Fibroblast of peridontal ligament (primary cell): ENCODE data around the gene SLC22A3.
A peak's percentile ranks its signal among the peaks of the same experiment; 100 is the strongest.
"Not testable (repeated sequence)": the region's sequence is repeated elsewhere in the genome, so short reads cannot be mapped to it uniquely, and the experiment has no call there.

Experiments used
- DNase-seq: peaks from one replicate; pipeline ENCODE4 v3.0.0-alpha.2; 2010; ENCODE audit errors: extremely low read depth

The SLC22A3 gene

DNA sequence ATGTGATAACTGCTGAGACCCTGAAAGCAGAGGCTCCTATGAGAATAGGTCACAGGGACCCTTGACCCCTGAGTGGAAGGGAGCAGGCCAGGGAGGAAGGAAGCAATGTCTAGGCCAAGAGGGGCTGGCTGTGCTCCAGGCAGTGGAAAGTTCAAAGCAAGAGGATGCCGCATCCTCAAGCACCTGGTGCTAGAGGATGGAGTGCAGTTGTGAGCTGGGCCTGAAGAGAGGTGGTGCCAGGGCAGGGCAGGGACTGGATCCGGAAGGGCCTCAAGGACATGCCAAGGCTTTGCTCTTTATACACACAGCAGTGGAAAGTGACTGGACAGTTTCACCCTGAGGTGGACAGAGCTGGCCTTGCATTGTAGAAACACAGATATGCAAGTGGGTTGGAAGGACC is 97.0 kb downstream of the SLC22A3 start:
- DNase-seq = no peak

DNA sequence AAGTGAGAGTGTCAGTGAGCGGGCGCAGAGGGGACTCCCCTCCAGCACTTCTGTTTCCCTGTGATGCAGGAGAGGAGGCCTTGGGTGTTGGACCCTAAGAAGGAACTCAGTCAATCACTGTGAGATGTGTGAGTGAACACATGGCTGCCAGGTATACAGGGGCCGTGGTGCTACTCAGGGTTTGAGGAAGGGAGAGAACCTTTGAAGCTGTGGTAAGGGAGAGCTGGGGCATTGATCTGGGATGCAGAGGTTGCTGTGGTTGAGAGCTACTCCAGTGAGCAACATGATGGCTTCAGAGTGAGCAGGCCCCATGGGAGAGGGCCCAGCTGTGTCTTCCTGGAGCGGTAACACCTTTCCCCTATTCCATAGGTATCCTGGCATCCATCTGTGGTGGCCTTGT is 99.2 kb downstream of the SLC22A3 start:
- no peak for DNase-seq

DNA sequence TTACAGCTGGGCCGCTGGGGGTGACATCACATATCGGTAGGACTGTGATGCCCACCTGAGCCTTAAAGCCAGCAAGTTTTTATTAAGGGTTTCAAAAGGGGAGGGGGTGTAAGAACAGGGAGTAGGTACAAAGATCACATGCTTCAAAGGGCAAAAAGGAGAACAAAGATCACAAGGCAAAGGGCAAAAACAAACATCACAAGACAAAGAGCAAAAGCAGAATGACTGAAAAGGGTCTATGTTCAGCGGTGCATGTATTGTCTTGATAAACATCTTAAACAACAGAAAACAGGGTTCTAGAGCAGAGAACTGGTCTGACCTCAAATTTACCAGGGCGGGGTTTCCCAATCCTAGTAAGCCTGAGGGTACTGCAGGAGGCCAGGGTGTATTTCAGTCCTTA is 101.6 kb downstream of the SLC22A3 start:
- not testable (repeated sequence) for DNase-seq

DNA sequence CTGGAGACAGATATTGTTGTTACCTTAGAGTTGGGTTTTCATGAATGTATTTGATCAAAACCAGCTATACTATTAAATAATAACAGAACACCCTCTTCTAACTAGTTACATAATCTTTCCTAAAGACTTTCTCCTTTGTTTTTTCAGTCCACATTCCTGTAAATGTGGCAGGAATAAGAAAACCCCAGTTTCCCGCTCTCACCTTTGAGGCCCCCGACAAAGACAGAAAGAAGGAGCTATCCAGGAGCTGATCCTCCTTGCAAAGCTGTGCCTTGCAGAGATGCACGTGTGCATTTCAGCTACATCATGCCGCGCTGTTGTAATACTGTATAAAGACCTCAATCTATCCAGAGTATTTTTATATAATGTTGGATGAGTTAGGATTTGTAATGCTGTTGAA is 102.7 kb downstream of the SLC22A3 start:
- DNase-seq = no peak

DNA sequence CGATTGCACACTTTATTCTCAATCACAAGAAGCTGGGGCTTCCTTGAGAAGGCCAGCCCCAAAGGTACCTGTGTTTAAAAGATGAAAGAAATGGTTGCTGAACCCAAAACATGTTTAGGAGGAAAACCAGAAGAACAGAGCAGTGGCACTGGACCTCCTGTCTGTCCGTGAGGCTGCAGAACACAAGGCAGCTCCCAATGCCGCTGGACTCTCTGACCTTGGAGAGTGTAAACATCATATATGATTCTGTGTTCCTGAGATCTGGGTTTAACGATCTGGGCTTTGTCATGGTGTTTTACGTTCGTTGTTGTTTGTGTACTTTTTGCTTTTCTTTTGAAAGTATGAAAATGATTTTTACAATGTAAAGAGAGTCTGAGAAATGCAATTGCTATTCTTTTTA is 106.1 kb downstream of the SLC22A3 start:
- no peak for DNase-seq

DNA sequence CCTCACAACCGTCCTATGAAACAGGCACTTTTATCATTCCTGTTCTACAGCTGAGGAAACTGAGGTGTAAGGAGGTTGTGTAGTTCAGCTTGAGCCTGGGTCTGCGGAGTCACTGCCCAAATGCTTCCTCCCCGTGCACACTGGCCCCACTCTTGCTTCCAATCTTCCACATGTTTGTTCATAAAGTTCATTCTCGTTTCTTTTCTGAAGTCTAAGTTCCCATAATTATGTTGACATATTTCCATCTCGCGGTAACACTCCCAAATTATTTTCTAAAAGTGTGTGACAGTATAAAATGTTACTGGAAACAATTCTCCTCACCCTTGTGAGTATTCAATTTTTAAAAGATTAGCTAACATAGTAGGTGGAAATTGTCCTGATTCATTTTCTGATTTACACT is 106.9 kb downstream of the SLC22A3 start:
- DNase-seq = peak; percentile 25

DNA sequence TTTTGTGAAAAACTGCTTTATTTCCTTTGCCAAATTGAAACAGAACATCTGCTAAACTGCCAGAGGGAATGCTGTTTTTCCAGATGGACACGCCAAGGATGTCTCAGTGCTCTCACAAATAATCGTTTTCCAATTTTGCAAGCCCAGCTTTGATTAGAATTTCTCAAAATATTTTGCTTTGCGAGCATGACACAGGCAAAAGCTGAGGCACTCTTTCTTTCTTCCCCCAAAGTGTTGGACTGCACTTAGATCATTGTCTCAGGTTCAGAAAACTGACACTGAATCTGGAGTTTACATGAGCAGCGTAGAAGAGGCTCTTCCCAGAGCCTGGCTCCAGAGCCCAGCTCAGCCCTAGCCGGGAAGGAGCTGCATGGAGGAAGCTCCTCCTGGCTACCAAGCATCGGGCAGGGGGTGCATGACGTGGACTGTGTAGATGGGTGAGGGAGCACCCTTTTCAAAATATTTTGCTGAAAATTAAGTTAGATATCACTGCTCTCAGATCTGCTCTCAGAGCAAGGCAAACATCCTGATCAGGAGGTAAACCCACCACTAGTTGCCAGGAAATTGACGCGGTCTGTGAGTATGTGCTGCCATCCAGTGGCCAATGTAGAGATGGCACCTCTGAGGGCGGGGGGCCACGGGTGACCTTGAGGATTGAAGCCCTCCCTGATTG is 107.5 kb downstream of the SLC22A3 start:
- DNase-seq = peak; percentile 73

DNA sequence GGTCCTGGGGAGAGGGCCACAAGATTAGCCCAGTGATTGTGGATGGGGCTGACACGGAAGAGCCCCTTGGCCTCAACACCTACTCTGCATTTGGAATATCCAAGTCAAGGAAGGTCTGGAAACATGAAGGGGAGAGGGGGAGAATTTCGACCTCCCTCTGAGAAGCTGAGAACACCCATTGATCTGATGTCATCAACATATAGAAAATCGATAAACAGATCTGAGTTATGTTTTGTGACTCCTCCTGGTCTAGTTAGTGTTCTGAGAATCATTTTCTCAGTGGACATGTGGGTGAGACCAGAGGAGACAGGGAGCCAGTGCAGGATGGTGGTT is 108.0 kb downstream of the SLC22A3 start:
- no peak for DNase-seq

DNA sequence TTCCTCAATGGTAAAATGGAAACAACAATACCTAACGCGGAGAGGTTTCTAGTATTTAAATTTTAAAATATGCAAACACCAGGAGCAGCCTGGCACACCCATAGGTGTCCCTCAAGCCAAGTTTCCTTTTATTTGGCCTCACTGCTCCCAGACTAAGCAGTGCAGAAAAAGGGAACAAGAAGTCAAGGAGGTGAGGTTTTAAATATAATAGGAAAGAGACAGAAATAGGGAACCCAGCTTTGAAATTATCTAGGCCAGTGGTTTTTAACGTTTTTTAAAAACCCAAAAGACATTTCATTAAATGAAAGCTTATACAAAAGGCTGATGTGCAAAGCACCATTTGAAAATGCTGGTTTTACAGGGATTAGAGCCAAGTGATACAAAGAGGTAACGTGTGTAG is 109.6 kb downstream of the SLC22A3 start:
- no peak for DNase-seq

DNA sequence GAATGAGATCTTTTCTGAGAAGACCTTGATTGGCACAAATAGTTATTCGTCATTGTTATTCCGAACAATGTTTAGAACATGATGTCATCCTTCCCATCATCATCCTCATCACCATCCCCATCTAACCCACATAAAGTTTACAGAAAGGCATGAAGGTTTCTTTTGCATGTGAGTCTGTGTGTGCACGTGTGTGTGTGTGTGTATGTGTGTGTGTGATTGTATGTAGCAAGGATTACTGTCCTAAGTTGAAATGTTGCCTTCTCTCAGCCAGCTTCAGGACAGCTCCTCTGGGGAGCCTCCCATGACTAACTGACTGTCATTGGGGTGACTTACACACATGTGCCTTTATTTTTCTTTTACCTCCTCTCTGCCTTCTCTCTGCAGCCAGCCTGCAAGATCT is 113.5 kb downstream of the SLC22A3 start:
- peak; percentile 19 for DNase-seq

DNA sequence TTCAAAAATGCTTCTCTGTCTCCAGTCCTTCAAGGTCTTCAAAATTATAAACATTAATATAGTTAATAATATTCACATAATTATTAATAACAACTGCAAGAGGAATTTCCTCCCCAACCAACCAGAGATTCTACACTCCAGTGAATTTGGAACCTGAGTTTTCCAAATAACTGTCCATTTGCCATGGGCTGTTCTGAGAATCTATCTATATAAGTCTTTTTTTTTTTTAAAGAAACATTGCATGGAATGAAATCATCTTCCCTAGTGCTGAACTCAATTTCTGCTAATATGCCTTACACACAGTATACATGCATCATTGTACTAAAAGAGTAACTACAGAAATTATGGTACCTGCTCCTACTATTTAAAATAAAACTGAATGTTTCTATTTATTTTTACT is 113.9 kb downstream of the SLC22A3 start:
- no peak for DNase-seq

DNA sequence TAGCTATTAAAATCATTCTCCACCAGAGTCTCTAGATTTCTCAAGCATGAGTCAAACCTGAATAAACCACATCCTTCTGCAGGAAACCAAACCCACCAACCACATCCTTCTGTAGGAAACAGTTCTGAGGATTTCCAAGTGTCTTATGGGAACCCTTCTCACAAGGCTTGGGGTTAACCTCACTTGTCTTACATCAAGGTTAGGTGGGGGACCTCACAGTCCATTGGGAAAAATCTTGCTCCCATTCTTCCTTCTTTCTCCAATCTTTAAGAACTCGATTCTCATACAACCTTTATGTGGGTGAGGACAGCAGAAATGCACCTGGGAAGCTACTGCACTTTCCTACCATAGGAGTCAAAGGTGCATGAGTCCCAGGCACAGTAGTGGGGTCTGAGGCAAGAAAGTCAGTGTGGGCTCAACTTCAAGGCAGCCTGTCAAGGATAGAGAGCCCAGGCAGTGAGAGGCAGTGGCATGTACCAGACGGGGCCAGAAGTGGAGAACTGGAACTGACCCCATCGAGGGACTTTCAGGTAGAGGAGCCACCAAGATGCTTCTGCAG is 114.5 kb downstream of the SLC22A3 start:
- peak; percentile 84 for DNase-seq

DNA sequence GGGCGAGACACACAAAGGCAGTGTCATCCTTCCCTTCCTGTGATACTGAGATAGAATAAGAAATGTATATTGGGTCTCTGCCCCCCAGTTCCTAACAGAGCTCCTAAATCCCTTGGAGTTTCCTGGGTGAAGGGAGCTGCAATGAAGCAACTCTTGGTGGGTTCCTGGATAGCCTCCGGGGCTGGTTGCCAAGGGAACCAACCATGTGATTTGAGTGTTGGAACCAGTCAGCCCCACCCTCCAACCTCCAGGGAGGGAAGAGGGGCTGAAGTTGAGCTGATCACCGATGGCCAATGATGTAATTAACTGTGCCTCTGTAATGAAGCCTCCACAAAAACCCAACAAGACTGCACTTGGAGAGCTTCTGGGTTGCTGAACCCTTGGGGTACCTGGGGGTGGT is 116.6 kb downstream of the SLC22A3 start:
- no peak for DNase-seq

DNA sequence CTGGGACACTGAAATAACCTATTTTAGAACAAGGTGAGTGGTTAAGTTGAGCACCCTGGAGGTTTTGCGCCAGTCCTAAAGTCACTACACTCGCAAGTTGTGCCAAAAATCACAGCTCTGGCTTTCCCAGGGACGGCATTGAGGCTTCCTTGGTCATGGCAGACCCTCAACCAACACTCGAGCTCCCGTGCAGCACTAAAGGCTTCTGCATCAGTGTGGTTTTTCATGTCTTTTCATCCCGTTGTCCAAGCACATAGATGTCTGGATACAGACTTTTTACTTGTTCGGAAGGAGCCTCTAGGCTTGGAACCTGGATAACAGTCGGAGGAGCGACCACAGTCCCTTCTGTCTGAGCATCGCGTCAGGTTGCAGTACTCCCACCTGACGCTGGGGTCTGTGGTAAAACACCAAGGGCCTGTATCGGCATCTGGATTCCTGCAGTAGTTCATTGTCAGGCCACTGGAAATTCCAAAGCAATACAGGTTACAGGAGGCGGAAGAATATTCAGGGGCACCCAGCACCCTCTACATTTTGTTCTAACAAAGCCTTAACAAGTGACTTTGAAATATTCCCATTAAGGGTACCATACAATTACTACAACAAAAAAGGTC is 119.2 kb downstream of the SLC22A3 start:
- not testable (repeated sequence) for DNase-seq

DNA sequence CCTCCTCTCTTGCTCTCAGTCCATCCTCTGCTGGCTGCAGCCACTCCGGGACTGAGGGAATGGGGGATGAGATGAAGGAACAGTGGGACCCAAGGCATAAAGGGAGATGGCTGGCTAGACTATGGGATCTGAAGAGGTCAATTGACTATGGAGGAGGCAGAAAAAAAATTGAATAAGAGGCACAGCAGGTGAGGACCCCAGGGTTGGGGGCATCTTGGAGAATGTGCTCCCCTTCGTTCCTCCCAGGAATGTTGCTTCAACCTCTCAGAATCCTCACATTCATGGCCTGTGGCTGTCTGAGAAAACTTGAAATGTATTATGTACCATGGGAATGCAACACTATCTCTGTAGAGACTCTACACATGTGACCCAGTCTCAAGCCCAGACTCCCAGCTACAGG is 121.0 kb downstream of the SLC22A3 start:
- DNase-seq = no peak

DNA sequence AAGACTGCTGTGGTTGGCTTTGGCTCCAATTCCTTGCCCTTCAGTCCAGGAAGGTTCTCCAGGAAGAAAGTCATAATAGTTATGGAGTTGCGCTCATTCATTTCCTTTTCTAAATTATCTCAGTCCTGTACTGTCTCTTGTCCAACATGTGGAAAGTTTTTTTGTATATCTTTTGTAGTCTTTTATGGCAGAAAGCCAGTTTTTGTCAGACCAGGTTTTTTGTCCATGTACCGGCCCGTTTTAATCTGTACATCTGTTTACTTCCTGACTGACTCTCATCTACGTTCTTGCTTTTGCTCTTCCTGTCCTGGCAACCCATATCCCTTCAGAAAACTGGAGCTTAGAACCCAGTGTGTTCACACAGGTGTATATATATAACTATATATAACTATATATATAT is 127.9 kb downstream of the SLC22A3 start:
- DNase-seq = not testable (repeated sequence)

DNA sequence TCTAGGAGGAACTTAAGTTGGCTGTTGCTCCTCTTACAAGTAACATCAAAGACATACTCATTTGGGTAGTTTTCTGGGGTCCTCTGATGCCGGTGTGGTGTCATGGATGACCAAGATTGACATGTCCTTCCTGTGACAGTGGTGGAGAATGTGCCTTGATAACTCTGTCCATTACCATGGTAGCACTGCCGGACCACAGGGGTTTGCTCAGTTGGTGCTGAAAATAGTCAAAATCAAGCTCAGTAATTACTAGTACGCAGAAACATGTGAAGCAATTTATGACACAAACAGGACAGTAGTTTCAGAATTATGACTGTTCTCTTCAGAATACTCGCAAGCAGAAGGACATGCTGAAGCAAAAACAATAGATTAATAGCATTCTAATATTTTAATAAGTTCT is 128.9 kb downstream of the SLC22A3 start:
- not testable (repeated sequence) for DNase-seq

DNA sequence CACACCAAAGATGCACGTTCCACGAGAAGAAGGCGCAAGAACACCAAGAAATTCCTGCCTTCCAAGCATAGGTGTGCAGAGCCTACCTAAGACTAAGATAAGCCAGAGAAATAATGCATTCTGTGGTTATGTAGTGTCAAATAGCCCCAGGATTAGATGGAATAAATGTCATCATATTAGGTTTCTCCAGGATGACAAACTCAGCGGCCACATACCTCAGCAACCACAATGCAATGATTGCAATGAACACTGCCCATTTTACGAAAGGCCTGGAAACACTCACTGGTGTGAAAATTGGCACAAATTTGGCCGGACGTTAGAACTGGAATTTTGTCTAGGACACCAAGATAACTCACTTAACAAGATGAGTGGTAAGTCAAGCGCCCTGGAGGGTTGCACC is 129.7 kb downstream of the SLC22A3 start:
- no peak for DNase-seq

DNA sequence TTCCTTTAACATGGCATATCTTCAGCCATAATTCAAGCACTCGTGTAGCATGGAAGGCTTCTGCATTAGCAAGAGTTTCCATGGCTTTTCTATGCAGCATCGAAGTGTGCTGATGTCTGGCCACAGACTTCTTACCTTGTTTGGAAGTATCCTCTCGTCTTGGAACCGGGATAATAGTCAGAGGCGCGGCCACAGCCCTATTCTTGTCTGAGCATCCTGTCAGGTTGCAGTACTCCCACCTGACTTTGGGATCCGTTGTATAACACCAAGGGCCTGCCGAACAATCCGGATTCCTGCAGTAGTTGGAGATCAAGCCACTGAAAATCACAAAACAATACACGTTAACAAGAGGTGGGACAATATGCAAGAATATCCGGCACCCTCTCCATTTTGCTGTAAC is 138.9 kb downstream of the SLC22A3 start:
- no peak for DNase-seq

DNA sequence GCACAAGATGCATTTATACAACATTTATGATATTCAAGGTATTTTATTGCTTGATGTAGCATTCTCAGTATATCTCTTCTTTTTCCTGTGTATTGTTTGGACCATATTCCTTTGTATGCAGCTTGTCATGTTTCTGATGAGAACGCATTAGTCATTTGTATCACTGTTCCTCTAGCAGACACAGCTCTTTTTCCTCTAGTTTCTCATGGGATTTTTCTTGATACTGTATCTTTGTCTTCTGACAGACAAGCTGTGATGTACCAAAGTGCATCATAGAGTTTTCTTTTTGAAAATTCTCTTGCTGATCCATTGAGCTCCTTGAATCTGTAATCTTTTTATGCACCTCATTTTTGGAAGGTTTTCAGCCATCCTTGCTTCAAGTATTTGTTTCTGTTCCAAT is 140.9 kb downstream of the SLC22A3 start:
- no peak for DNase-seq

DNA sequence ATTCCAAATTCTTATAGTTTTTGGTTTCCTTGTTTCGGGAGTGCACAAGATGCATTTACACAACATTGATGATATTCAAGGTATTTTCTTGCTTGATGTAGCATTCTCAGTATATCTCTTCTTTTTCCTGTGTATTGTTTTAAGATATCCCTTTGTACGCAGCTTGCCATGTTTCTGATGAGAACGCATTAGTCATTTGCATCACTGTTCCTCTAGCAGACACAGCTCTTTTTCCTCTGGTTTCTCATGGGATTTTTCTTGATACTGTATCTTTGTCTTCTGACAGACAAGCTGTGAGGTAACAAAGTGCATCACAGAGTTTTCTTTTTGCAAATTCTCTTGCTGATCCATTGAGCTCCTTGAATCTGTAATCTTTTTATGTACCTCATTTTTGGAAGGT is 146.4 kb downstream of the SLC22A3 start:
- no peak for DNase-seq

DNA sequence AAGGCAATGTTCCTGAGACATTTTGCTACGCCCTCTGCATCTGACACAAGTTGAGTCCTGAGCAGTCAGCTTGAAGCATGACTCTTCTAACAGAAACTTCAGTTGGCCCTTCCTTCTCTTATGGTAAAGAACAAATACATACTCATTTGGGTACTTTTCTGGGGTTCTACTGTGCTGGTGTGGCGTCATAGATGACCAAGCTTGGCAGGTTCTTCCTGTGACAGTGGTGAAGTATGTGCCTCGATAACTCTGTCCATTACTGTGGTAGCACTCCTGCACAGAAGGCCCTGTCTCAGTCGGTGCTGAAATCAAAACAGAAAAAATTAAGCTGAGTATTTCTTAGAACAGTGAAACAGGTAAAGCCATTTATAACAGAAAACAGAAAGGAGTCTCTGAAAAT is 152.5 kb downstream of the SLC22A3 start:
- no peak for DNase-seq
